GM23338 (cell line): ENCODE data around the gene KDM4C. TPM values are rescaled to one million over a fixed set of nuclear protein-coding genes. Genes with fewer than 3 reads are reported as not detected.

Experiments used
- ATAC-seq: fragments of 200-7000 bp; cut with Tn5 transposase; 3 replicates; pipeline ENCODE4 v1.9.1; 2020
- DNase-seq: peaks from one replicate; pipeline ENCODE4 v3.0.0-alpha.2; 2015; ENCODE audit warnings: low spot score
- H2AFZ ChIP-seq: fragments of 200-600 bp; sonication (generic); 2 replicates; pipeline ENCODE4 v1.8.0; 2016; ENCODE audit warnings: antibody characterized with exemption, mild to moderate bottlenecking, moderate library complexity
- H3F3A ChIP-seq: fragments of 200-600 bp; sonication (generic); replicated peaks from 2 replicates; pipeline ENCODE4 v1.8.0; 2017; ENCODE audit warnings: antibody characterized with exemption, mixed run types, low read depth
- H3K27ac ChIP-seq: fragments of 200-600 bp; sonication (generic); 2 replicates; pipeline ENCODE4 v1.6.1; 2016; ENCODE audit warnings: low read depth
- H3K27me3 ChIP-seq: fragments of 200-600 bp; sonication (generic); 2 replicates; pipeline ENCODE4 v1.8.0; 2016; ENCODE audit warnings: mild to moderate bottlenecking, mixed run types, moderate library complexity; ENCODE audit not compliant: insufficient read depth
- H3K36me3 ChIP-seq: fragments of 200-600 bp; sonication (generic); 2 replicates; pipeline ENCODE4 v1.8.0; 2016; ENCODE audit warnings: mild to moderate bottlenecking; ENCODE audit not compliant: insufficient read depth
- H3K4me1 ChIP-seq: fragments of 200-600 bp; sonication (generic); 2 replicates; pipeline ENCODE4 v1.8.0; 2016; ENCODE audit warnings: mild to moderate bottlenecking, moderate library complexity; ENCODE audit not compliant: insufficient read depth
- H3K4me2 ChIP-seq: fragments of 200-600 bp; sonication (generic); 2 replicates; pipeline ENCODE4 v1.7.1; 2017; ENCODE audit warnings: mixed run types
- H3K4me3 ChIP-seq: fragments of 200-600 bp; sonication (generic); 2 replicates; pipeline ENCODE4 v1.6.1; 2016; ENCODE audit warnings: mixed run types
- H3K79me2 ChIP-seq: fragments of 200-600 bp; sonication (generic); replicated peaks from 2 replicates; pipeline ENCODE4 v1.8.0; 2017; ENCODE audit warnings: mild to moderate bottlenecking; ENCODE audit not compliant: insufficient read depth
- H3K9me2 ChIP-seq: fragments of 200-600 bp; sonication (generic); 2 replicates; pipeline ENCODE4 v1.8.0; 2017; ENCODE audit not compliant: insufficient read depth
- H4K20me1 ChIP-seq: fragments of 200-600 bp; sonication (generic); replicated peaks from 2 replicates; pipeline ENCODE4 v1.8.0; 2017; ENCODE audit warnings: mild to moderate bottlenecking; ENCODE audit not compliant: insufficient read depth
- H3K27ac Mint-ChIP-seq: 2 replicates; pipeline ENCODE4 v1.8.0; 2020; ENCODE audit warnings: inconsistent platforms, mild to moderate bottlenecking, moderate library complexity, mixed read lengths
- H3K27me3 Mint-ChIP-seq: 3 replicates; pipeline ENCODE4 v1.8.0; 2022; ENCODE audit warnings: low read depth, mild to moderate bottlenecking, moderate library complexity, mixed read lengths, inconsistent platforms; ENCODE audit not compliant: insufficient read depth, poor library complexity
- H3K36me3 Mint-ChIP-seq: 3 replicates; pipeline ENCODE4 v1.8.0; 2021; ENCODE audit warnings: low read depth, mild to moderate bottlenecking, inconsistent platforms, moderate library complexity, mixed read lengths
- H3K4me1 Mint-ChIP-seq: 3 replicates; pipeline ENCODE4 v1.8.0; 2020; ENCODE audit warnings: mild to moderate bottlenecking, inconsistent platforms, mixed read lengths
- H3K4me3 Mint-ChIP-seq: 3 replicates; pipeline ENCODE4 v1.8.0; 2021; ENCODE audit warnings: moderate library complexity, mild to moderate bottlenecking, inconsistent platforms, mixed read lengths
- H3K9me3 Mint-ChIP-seq: 3 replicates; pipeline ENCODE4 v1.8.0; 2020; ENCODE audit warnings: moderate library complexity, mild to moderate bottlenecking, inconsistent platforms, mixed read lengths
- CREB1 ChIP-seq: fragments of 250-450 bp; sonication (Bioruptor Pico); IDR thresholded peaks from 2 replicates; pipeline ENCODE4 v1.5.0; 2020; ENCODE audit warnings: low read depth, mild to moderate bottlenecking, moderate library complexity
- EZH2 ChIP-seq: fragments of 200-600 bp; sonication (generic); IDR thresholded peaks from one replicate; pipeline ENCODE4 v1.8.0; 2017; ENCODE audit warnings: antibody characterized with exemption, mild to moderate bottlenecking, low read depth; ENCODE audit not compliant: unreplicated experiment
- EZH2phosphoT487 ChIP-seq: fragments of 200-600 bp; sonication (generic); IDR thresholded peaks from one replicate; pipeline ENCODE4 v1.8.1; 2018; ENCODE audit warnings: antibody characterized with exemption; ENCODE audit not compliant: unreplicated experiment
- JUNB ChIP-seq: IDR thresholded peaks from one replicate; pipeline ENCODE4 v1.6.1; 2016; ENCODE audit warnings: antibody characterized with exemption; ENCODE audit not compliant: unreplicated experiment
- NANOG ChIP-seq: IDR thresholded peaks from 2 replicates; pipeline ENCODE4 v1.6.1; 2016; ENCODE audit warnings: antibody characterized with exemption, borderline replicate concordance
- POLR2AphosphoS5 ChIP-seq: IDR thresholded peaks from 2 replicates; pipeline ENCODE4 v1.6.1; 2016; ENCODE audit warnings: antibody characterized with exemption, low read depth
- ZNF114 ChIP-seq: fragments of 250-450 bp; sonication (Bioruptor Pico); IDR thresholded peaks from 2 replicates; pipeline ENCODE4 v1.5.0; 2020; ENCODE audit warnings: mild to moderate bottlenecking, moderate library complexity
- ZNF331 ChIP-seq: fragments of 250-450 bp; sonication (Bioruptor Pico); IDR thresholded peaks from 2 replicates; pipeline ENCODE4 v1.5.0; 2020; ENCODE audit warnings: low read depth, mild to moderate bottlenecking, moderate library complexity
- ZNF462 ChIP-seq: fragments of 250-450 bp; sonication (Bioruptor Pico); IDR thresholded peaks from 2 replicates; pipeline ENCODE4 v1.5.0; 2020; ENCODE audit warnings: mild to moderate bottlenecking, moderate library complexity
- polyA plus RNA-seq: library from polyadenylated mRNA; unstranded; fragments of >200 nt; fragmentation: Nextera tagmentation; extraction: Ambion mirVana; gene quantifications from 2 replicates; pipeline ENCODE4 v1.2.1, GENCODE V29; 2016
- total RNA-seq: library from RNA; depleted of rRNA; stranded (reverse); fragments of >200 nt; shearing (Covaris generic); gene quantifications from 2 replicates; pipeline ENCODE4 v1.2.3, GENCODE V29; 2014
- TF ChIP-seq, protein P1 (sequence below): IDR thresholded peaks from one replicate; pipeline ENCODE4 v1.6.1; 2018; ENCODE audit warnings: antibody characterized with exemption; ENCODE audit not compliant: unreplicated experiment

The KDM4C gene
- total and polyA plus RNA-seq, 2 experiments from 2014 or later = 12.0 to 43.8 TPM

DNA sequence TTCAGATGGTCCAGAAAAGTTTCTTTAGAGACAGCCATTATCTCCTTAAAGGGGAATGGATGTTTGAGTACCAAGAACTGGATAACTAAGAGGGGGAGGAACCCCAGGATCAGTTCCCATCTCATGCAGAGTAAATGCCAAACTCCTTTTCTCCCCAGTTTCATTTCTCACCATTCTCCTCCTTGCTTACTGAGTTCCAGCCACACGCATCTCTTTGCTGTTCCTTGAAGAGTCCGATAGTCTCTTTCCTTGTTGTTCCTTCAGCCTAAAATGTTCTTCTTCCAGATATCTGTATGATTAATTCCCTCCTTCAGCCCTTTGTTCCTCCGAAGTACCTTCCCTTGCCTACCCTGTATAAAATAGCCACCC is 30.0 kb downstream of the KDM4C start:
- peaks cover 36% of the 10 kb centered on the region for H3K4me1 Mint-ChIP-seq
- H3K27me3 Mint-ChIP-seq = peaks cover 6% of the 10 kb centered on the region
- peaks cover 92% of the 10 kb centered on the region for H3K79me2 ChIP-seq
- peaks cover 32% of the 10 kb centered on the region for H3K4me1 ChIP-seq
- no peaks in the 10 kb centered on the region for H3K36me3 ChIP-seq
- H3K4me3 Mint-ChIP-seq = no peak overlapping the region
- H3K4me2 ChIP-seq = peak overlapping the region; percentile 37; the same call in 1 of the 2 replicates
- no peaks in the 10 kb centered on the region for H4K20me1 ChIP-seq
- no peak overlapping the region for H2AFZ ChIP-seq
- ATAC-seq (peak; percentile 14; the same call in 1 of the 3 replicates), DNase-seq (no peak)
- no peaks in the 10 kb centered on the region for H3K9me3 Mint-ChIP-seq
- H3F3A ChIP-seq = 0 out of 2 replicates have a peak, but pooled peaks cover 4% of the 10 kb centered on the region
- H3K27ac ChIP-seq = peak overlapping the region; percentile 58; the same call in 1 of the 2 replicates
- H3K4me3 ChIP-seq = no peak overlapping the region
- peak overlapping the region; percentile 72 for H3K27ac Mint-ChIP-seq
- H3K27me3 ChIP-seq = no peaks in the 10 kb centered on the region
- H3K36me3 Mint-ChIP-seq = peaks cover 6% of the 10 kb centered on the region
- TF ChIP-seq NANOG (no peak), JUNB (no peak), ZNF114 (CRISPR knock-in tag) (no peak)
- TF ChIP-seq, protein P1, sequence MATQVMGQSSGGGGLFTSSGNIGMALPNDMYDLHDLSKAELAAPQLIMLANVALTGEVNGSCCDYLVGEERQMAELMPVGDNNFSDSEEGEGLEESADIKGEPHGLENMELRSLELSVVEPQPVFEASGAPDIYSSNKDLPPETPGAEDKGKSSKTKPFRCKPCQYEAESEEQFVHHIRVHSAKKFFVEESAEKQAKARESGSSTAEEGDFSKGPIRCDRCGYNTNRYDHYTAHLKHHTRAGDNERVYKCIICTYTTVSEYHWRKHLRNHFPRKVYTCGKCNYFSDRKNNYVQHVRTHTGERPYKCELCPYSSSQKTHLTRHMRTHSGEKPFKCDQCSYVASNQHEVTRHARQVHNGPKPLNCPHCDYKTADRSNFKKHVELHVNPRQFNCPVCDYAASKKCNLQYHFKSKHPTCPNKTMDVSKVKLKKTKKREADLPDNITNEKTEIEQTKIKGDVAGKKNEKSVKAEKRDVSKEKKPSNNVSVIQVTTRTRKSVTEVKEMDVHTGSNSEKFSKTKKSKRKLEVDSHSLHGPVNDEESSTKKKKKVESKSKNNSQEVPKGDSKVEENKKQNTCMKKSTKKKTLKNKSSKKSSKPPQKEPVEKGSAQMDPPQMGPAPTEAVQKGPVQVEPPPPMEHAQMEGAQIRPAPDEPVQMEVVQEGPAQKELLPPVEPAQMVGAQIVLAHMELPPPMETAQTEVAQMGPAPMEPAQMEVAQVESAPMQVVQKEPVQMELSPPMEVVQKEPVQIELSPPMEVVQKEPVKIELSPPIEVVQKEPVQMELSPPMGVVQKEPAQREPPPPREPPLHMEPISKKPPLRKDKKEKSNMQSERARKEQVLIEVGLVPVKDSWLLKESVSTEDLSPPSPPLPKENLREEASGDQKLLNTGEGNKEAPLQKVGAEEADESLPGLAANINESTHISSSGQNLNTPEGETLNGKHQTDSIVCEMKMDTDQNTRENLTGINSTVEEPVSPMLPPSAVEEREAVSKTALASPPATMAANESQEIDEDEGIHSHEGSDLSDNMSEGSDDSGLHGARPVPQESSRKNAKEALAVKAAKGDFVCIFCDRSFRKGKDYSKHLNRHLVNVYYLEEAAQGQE = no peak
- no peaks in the 10 kb centered on the region for H3K9me2 ChIP-seq

GRCh38 chr9:6788162-6789016 is 30.6 kb downstream of the KDM4C start:
- Histone ChIP-seq H3K4me3 (no peak overlapping the region), H4K20me1 (no peaks in the 10 kb centered on the region)
- H3K4me3 Mint-ChIP-seq = no peak overlapping the region; the same call in 2 of the 3 replicates
- TF ChIP-seq EZH2phosphoT487 (no peak), POLR2AphosphoS5 (no peak), ZNF331 (CRISPR knock-in tag) (no peak), ZNF462 (CRISPR knock-in tag) (no peak), JUNB (no peak), EZH2 (no peak), CREB1 (CRISPR knock-in tag) (no peak), ZNF114 (CRISPR knock-in tag) (no peak)

More at GRCh38 chr9:6788162-6789016, 30.6 kb downstream of the KDM4C start:
- H3K4me1 Mint-ChIP-seq = peaks cover 30% of the 10 kb centered on the region
- DNase-seq (no peak), ATAC-seq (peak; percentile 77)
- H3K79me2 ChIP-seq = peaks cover 86% of the 10 kb centered on the region
- no peaks in the 10 kb centered on the region for H3K27me3 ChIP-seq
- H3K9me3 Mint-ChIP-seq = no peaks in the 10 kb centered on the region
- H3K27me3 Mint-ChIP-seq = peaks cover 6% of the 10 kb centered on the region
- no peaks in the 10 kb centered on the region for H3K9me2 ChIP-seq
- peaks cover 26% of the 10 kb centered on the region for H3K4me1 ChIP-seq
- H3K27ac Mint-ChIP-seq = peak overlapping the region; percentile 72
- H3F3A ChIP-seq = 0 out of 2 replicates have a peak, but pooled peaks cover 4% of the 10 kb centered on the region
- H3K4me2 ChIP-seq = peak overlapping the region; percentile 37; the same call in 1 of the 2 replicates
- no peaks in the 10 kb centered on the region for H3K36me3 ChIP-seq
- peak overlapping the region; percentile 58 for H3K27ac ChIP-seq
- H3K36me3 Mint-ChIP-seq = peaks cover 12% of the 10 kb centered on the region
- no peak overlapping the region for H2AFZ ChIP-seq
